ENCODE data around the gene MCFD2.

Gene MCFD2

GRCh38 chr2:46939626-46940359 is 24.2 kb upstream of the MCFD2 start:
- FAIRE-seq, result no peak
- no peak for DNase-seq (ENCODE audit: low spot score)

DNA sequence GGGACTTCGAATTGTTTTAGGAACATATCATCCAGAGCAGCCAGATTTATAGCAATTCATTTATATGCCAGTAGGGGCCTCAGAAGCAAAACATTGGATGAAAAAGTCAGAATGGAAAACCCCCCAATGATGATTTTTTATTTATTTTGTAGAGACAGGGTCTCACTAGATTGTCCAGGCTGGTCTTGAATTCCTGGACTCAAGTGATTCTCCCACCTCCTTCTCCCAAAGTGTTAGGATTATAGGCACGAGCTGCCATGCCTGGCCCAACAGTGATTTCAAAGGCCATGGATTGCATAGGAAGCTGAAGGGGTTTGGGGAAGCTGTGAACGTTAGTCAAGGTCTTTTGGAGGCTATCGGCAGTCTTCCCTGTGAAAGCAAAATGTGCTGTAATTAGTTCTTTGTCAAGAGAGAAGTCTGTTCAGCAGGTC is 21.9 kb upstream of the MCFD2 start:
- FAIRE-seq, result no peak
- DNase-seq (ENCODE audit: low spot score), result no peak

- DNase-seq (ENCODE audit: low spot score), result no peak
- FAIRE-seq, result no peak
These were observed 21.0 kb upstream of the MCFD2 start for GRCh38 chr2:46936566-46936965.

DNA sequence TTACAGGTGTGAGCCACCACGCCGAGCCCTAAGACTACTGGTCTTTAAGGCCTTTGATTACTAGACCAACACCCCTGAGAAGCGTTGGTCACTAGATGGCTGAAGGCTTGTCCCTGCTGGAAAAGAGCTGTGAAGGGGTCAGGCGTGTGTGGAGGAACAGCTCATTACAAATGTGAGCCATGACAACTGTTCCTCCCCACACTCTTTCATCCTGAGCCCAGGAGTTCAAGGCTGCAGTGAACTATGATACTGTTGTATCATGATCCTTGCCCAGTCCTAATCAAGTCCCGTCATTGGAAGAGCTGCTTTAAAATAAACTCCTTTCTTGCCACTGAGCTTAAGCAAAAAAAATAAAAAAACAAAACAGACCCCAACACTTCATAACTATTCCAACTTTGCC is 19.5 kb upstream of the MCFD2 start:
- FAIRE-seq (no peak), DNase-seq (ENCODE audit: low spot score) (no peak)

- DNase-seq (ENCODE audit: low spot score) (no peak), FAIRE-seq (no peak)
These were observed 14.0 kb upstream of the MCFD2 start for GRCh38 chr2:46929612-46930011.

DNA sequence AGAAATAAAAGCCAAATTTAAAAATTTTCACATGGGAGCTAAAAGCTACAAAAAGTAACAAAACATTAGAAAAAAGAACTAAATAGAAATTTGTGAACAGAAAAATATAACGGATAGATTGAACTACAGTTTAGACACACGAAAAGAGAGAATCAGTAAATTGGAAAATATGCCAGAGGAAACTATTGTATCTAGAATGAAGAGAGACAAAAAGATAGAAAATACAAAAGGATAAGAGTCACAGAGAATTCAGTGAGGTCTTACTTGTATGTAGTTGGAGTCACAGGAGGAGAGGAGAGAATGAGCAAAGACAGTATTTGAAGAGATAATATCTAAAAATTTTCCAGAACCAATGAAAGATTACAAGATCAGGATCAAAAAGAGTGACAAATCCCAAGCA is 11.3 kb upstream of the MCFD2 start:
- FAIRE-seq (no peak), DNase-seq (ENCODE audit: low spot score) (no peak)

DNA sequence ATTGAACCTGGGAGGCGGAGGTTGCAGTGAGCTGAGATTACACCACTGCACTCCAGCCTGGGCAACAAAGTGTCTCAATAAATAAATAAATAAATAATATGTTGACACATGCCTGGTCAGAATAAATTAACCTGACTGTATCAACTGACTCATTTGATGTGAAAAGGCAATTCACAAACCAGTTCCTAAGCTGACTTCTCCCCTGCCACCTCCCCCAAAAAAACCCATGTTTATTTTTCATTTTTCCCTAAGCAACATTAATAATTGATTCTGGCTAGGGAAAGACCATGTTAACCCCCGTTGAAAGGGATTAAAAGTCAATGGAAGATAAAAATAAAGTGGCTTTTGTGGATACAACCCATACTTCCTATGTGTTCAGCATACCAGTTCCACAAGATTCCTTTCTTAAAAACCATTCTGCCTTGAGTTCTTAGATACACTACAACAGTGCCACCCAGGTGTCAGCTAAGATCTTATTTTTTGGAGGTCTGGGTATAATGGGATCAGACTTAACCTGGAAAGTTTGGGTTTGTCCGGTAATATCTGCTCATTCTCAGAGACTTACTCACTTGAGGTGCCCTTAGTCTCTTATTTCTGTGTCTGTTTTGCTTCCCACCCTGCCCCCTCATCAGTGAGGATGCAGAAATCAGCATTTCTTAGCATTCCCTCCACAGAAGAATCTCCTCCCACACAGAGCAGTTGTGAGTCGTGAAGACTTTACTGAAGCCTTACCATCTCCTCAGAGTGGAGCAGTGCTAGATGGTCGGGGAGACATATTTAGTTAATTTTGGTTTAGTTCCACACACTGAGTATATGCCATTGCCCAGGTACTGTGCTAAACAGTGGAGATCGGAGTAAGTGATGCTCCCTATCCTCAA is 10.1 kb upstream of the MCFD2 start:
- FAIRE-seq, result no peak
- no peak for DNase-seq (ENCODE audit: low spot score)

DNA sequence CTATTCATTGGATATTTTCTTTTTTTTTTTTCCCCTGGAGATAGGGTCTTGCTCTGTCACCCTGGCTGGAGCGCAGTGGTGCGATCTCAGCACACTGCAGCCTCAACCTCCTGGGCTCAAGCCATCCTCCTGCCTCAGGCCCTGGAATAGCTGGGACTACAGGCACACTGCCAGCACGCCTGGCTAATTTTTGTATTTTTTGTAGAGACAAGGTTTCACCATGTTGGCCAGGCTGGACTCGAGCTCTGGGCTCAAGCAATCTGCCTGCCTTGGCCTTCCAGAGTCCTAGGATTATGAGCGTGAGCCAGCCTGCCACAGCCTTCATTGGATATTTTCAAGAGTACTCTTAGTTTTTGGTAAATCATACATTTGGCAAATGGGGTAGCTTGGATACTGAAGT is 9.0 kb upstream of the MCFD2 start:
- DNase-seq (ENCODE audit: low spot score) (no peak), FAIRE-seq (no peak)

DNA sequence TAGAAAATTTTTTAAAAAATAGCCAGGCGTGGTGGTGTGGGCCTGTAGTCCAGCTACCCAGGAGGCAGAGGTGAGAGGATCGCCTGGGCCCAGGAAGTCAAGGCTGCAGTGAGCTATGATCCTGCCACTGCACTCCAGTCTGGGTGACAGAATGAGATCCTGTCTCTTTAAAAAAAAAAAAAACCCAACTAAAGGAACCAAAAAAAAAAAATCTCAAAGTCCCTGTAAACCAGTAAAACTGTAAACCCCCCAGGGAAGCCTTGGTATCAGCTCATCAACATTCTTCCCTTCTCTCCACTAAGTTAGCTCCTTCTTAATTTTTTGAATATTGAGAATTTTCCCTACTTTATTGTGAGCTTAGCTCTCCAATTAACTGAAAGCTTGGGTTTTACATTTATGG is 8.4 kb upstream of the MCFD2 start:
- FAIRE-seq (no peak), DNase-seq (ENCODE audit: low spot score) (no peak)

DNA sequence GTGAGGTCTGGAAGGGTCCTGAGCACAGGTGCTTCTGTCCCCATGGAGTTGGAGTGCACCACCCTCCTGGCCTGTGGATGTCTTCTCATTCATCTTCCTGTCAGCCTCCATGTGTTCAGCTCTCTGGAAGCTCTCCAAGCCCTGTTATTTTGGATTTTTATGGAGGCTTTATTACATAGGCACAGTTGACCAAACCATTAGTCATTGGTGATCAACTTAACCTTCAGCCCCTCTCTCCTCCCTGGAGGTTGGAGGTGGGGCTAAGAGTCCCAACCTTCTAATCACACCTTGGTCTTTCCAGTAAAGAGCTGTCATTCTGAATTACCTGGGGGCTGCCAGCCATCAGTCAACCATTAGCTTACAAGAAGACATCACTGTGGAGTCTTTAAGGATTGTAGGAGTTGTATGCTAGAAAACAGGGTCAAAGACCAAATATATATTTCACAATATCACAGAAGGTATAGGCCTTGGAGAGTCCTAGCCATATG is 7.5 kb upstream of the MCFD2 start:
- FAIRE-seq (no peak), DNase-seq (ENCODE audit: low spot score) (no peak)

GRCh38 chr2:46922606-46923005 is 7.0 kb upstream of the MCFD2 start:
- no peak for DNase-seq (ENCODE audit: low spot score)
- no peak for FAIRE-seq

DNA sequence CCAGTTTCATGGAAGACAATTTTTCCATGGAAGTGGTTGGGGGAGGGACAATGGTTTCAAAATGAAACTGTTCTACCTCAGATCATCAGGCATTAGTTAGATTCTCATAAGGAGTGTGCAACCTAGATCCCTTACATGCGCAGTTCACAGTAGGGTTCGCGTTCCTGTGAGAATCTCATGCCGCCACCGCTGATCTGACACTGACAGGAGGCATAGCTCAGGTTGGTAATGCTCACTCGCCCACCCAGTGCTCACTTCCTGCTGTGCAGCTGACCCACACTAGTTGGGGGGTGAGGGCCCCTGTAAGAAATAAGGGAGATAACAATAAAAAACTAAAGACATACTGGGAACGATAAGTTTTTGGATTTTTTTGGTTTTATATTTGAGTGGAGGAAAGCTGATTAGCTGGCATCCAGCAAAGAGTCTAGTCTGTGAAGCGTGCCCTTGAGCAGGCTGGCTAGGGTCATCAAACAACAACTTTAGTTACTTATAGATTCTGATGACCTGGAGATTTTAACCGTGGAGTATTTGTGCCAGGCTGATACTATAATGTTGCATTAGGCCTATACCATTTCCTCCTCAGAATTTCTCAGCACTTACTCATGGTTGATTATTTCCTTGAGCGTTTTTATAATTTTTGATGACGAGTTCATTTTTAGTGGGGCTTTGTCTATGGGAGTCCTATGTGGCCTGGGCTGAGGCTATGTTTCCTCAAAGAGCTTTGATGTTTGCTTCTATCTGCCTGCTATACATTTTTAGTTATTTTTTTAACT is 6.3 kb upstream of the MCFD2 start:
- FAIRE-seq (no peak), DNase-seq (ENCODE audit: low spot score) (no peak)

- FAIRE-seq (no peak), DNase-seq (ENCODE audit: low spot score) (no peak)
These were observed 2.0 kb upstream of the MCFD2 start for GRCh38 chr2:46917628-46918027.

DNA sequence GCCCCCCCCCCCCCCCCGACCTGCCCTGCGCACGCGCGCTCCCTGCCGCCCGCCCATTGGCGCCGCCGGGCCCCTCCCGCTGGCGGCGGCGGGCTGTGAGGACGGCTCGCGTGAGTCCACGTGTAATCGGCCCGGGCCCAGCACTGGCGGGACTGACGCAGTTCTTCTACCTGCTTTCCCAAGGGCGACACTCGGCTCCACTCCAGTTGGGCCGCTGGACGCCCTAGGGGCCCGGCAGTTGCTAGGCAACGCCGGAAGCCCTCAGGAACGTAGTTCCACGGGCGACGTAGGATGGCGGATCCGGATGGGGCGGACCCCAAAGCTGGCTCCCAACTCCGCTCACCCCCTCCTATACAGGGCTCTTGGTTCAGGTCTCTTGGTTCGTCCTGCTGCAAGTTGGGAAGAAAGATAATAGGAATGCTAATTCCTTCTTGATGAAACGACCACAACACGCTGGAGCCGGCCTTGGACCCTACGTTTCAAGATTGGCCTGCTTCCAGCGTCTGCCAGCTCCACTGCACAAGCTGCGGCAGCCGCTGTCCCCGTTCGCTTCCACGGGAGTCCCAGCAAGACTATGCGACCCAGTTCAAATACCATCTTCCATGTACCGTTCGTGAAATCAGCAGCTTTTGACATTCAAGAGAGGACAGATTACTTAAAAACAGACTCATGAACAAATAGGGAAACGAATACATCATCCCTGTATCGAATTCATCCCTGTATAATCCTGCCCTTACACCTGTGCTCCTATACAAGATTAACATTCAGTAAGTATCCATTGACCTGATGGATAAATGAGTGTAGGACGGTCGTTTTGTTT is 415 bp upstream of the MCFD2 start:
- DNase-seq (ENCODE audit: low spot score) (peak; percentile 84), FAIRE-seq (no peak)

- DNase-seq (ENCODE audit: low spot score), result no peak
- no peak for FAIRE-seq
These were observed 902 bp downstream of the MCFD2 start for GRCh38 chr2:46914578-46915230.

DNA sequence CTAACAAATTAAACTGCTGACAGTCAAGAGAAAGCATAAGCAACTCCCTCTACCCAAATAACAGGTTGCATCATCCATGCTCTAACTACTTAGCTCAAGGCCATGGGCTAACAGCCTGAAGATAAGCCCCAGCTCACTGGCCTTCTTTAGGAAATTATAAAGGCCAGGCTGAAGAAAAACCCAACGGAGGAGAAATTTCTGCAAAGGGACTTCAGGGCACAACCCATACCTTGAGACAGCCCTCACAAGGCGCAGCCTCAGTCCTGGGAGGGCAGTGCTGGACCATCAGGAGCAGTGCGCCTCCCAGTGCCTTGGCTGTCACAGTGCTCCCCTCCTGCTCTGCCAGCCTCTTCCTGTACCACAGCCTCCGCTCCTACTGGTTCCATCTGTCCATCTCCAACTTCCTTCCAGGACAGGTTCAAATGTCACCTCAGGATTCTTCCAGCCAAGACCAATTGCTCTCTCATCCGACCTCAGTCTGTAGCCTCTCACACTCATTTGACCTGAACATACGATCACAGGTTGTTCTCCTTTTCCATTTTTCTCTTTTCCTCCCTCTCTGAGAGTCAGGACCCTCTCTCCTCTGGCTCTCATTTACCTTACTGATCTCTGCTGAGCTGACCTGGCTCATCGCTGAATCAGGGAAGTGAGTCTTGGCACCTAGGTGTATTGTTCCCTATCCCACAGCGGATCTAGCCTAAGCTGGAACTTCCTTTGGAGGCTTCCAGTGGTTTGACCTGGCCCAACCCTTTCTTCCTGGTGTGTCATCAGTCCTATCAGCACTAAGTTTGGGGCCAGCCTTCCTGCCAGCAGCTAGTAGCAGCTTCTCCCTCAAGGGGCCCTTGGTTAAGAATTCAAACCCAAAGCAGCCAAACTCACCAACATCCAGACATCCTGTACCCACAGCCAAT is 1.9 kb downstream of the MCFD2 start:
- FAIRE-seq (peak; percentile 25), DNase-seq (ENCODE audit: low spot score) (peak; percentile 72)

DNA sequence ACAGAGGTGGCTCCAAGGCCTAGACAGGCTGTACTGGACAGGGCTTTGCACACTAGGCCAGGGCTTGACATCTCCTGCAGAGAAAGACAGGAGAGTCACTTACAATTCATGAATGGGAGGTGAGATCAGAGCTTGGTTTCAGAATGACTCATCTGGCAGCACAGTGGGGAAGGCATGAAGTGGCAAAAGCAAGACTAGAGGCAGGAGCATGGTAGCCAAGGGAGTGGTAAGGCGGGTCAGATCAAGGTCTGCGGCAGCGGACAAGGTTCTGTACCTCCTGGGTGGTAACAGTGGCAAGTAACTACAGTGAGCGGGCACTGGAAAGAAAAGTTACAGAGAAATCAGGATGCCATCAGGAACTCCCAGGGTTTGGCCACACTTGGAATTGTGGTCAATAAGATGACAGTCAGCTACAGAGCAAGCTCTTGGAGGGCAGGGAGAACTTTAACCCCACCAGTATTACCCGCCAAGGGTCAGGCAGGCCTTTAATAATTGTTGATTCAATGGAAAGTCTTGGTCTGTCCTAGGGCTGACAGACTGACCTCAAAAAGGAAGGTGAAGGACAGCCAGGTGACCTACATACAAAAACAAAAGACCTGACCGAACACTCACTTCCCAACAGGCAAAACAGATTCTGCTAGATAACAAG is 5.7 kb downstream of the MCFD2 start:
- FAIRE-seq, result peak; percentile 94
- DNase-seq (ENCODE audit: low spot score), result peak; percentile 99

DNA sequence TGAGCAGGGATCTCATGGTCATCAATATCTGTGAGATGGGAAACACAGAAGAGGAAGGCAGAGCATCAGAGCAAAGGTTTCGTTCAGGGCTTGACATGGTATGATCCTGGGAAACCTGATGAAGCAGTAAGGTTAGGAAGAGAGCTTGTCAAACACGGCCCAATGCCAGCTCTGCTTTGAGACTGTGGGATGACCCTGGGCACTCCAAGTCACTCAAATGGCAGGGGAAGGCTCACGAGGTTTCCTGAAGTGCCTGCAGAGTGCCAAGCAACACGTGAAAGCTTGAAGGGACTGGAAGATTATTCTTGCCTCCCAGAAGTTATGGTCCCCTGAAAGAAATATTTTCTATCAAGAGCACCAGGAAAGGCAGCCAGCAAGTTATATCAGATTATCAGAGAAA is 6.5 kb downstream of the MCFD2 start:
- FAIRE-seq (no peak), DNase-seq (ENCODE audit: low spot score) (no peak)

Measured in RCC 7860 (cell line).